Astrocyte of the spinal cord (primary cell): ENCODE data around the gene NOS1AP.
"Not testable (repeated sequence)": the region's sequence is repeated elsewhere in the genome, so short reads cannot be mapped to it uniquely, and the experiment has no call there.

Experiments used
- DNase-seq: peaks from one replicate; pipeline ENCODE4 v3.0.0; 2011; ENCODE audit warnings: low read depth, low spot score
- H3K4me3 ChIP-seq: 2 replicates; pipeline ENCODE4 v1.5.1; 2011; ENCODE audit warnings: low read depth, mild to moderate bottlenecking, low read length, moderate library complexity
- in situ Hi-C: cut with HindIII; loops from 2 replicates; pipeline ENCODE4 v1.10.0; 2017; ENCODE audit warnings: low sequenced_read_pairs
- TF ChIP-seq, protein P1 (sequence below): IDR thresholded peaks from 2 replicates; pipeline ENCODE4 v1.5.1; 2012; ENCODE audit warnings: low read depth, mild to moderate bottlenecking, low read length, inconsistent platforms

The NOS1AP gene

DNA sequence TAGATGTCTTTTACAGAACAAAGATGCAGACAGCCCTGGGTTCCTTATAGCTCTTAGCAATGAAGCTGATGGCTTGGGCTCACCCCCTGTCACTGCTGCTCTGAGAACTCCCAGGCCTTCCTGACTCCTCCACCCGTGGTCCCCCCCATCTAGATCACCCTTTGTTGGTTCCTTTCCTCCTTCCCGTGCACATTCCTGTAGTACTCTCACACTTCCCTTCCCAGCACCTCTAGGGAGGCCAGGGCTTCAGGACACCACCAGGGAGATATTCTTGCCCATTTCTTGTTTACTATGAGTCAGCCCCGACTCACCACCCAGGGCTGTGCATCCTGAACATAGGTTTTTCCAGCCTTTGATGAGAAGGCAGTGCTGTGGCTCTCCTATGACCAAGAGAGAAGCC, 14.4 kb upstream of the NOS1AP start:
- no peak overlapping the region for H3K4me3 ChIP-seq
- in situ Hi-C loops, result no loop called here
- TF ChIP-seq, protein P1, sequence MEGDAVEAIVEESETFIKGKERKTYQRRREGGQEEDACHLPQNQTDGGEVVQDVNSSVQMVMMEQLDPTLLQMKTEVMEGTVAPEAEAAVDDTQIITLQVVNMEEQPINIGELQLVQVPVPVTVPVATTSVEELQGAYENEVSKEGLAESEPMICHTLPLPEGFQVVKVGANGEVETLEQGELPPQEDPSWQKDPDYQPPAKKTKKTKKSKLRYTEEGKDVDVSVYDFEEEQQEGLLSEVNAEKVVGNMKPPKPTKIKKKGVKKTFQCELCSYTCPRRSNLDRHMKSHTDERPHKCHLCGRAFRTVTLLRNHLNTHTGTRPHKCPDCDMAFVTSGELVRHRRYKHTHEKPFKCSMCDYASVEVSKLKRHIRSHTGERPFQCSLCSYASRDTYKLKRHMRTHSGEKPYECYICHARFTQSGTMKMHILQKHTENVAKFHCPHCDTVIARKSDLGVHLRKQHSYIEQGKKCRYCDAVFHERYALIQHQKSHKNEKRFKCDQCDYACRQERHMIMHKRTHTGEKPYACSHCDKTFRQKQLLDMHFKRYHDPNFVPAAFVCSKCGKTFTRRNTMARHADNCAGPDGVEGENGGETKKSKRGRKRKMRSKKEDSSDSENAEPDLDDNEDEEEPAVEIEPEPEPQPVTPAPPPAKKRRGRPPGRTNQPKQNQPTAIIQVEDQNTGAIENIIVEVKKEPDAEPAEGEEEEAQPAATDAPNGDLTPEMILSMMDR, result no peak
- DNase-seq, result peak; percentile 82

DNA sequence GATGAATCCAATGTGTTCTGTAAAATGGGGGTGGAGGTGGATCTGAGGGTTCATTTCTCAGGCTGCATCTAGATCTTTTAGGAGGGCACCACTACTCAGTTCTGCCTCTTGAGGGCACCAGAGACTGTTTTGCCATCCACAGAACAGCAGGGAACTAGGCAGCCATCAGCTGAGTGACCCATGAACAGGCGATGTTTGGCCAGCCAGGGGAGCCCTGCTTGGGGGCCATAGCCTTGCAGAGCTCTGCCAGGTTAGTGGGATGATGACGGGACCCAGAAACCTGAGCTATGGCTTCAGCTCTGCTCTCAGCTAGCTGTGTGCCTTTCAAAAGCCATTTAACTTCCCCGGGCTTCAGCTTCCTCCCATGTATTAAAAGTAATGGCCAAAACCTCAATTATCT, 13.4 kb upstream of the NOS1AP start:
- peak; percentile 67 for DNase-seq
- H3K4me3 ChIP-seq, result no peak overlapping the region
- in situ Hi-C loops, result no loop called here
- TF ChIP-seq, protein P1, result peak; percentile 93

- DNase-seq, result no peak
- TF ChIP-seq, protein P1, result no peak
- no peak overlapping the region for H3K4me3 ChIP-seq
- in situ Hi-C loops, result no loop called here
These were observed 12.9 kb upstream of the NOS1AP start for GRCh38 chr1:162056579-162056978.

DNA sequence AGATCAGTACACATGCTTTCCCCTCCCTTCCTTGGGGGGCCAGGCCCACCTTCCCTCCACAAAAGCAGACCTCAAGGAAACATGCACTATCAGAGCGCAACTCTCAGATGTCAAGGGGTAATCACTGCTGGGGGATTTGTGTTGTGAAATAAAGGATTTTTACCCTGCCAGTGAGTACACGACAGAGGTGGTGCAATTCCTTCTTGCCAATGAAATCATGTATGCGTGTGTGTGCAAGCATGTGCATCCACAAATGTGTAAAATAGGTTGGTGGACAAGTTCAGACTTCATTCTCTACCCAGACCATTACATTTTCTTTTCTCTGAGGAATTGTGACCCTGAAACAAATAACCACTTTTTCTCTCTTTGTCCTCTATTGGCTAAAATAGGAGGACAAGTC, 9.8 kb upstream of the NOS1AP start:
- DNase-seq, result no peak
- H3K4me3 ChIP-seq, result no peak overlapping the region
- in situ Hi-C loops, result no loop called here
- TF ChIP-seq, protein P1, result no peak

- in situ Hi-C loops, result no loop called here
- DNase-seq, result no peak
- no peak overlapping the region for H3K4me3 ChIP-seq
- TF ChIP-seq, protein P1, result no peak
These were observed 9.2 kb upstream of the NOS1AP start for GRCh38 chr1:162060314-162060713.

- in situ Hi-C loops, result no loop called here
- peak; percentile 88 for DNase-seq
- TF ChIP-seq, protein P1, result no peak
- no peak overlapping the region for H3K4me3 ChIP-seq
These were observed 6.9 kb upstream of the NOS1AP start for GRCh38 chr1:162062542-162063015.

GRCh38 chr1:162065016-162065415, 4.5 kb upstream of the NOS1AP start:
- in situ Hi-C loops, result no loop called here
- TF ChIP-seq, protein P1, result no peak
- no peak for DNase-seq
- H3K4me3 ChIP-seq, result no peak overlapping the region

GRCh38 chr1:162066836-162067235, 2.7 kb upstream of the NOS1AP start:
- DNase-seq, result not testable (repeated sequence)

More at GRCh38 chr1:162066836-162067235, 2.7 kb upstream of the NOS1AP start:
- in situ Hi-C loops, H3K4me3 ChIP-seq: not testable (repeated sequence)
